H9 (cell line): ENCODE results near the gene AFDN. TPM values are rescaled to one million over a fixed set of nuclear protein-coding genes. Genes with fewer than 3 reads are reported as not detected.
A peak's percentile ranks its signal among the peaks of the same experiment; 100 is the strongest.
"Not testable (repeated sequence)": the region's sequence is repeated elsewhere in the genome, so short reads cannot be mapped to it uniquely, and the experiment has no call there.

Source experiments
- DNase-seq: peaks from one replicate; pipeline ENCODE4 v3.0.0-alpha.2; 2017
- H2AFZ ChIP-seq: one replicate; pipeline ENCODE4 v1.6.1; 2013; ENCODE audit warnings: mild to moderate bottlenecking, low read length, control low read depth, moderate library complexity
- H2AK5ac ChIP-seq: 2 replicates; pipeline ENCODE4 v1.6.1; 2013; ENCODE audit warnings: low read length, control low read depth, mixed read lengths; ENCODE audit not compliant: insufficient read length
- H2BK120ac ChIP-seq: one replicate; pipeline ENCODE4 v1.6.1; 2013; ENCODE audit warnings: low read depth, mild to moderate bottlenecking, low read length, control low read depth, inconsistent platforms; ENCODE audit not compliant: poor library complexity, severe bottlenecking
- H2BK12ac ChIP-seq: 2 replicates; pipeline ENCODE4 v1.6.1; 2013; ENCODE audit warnings: low read length, control low read depth, mixed read lengths, low read depth; ENCODE audit not compliant: insufficient read length
- H2BK15ac ChIP-seq: 2 replicates; pipeline ENCODE4 v1.6.1; 2013; ENCODE audit warnings: low read depth, low read length, control low read depth
- H2BK20ac ChIP-seq: one replicate; pipeline ENCODE4 v1.6.1; 2013; ENCODE audit warnings: low read depth, mild to moderate bottlenecking, low read length, control low read depth, inconsistent platforms; ENCODE audit not compliant: poor library complexity, severe bottlenecking
- H2BK5ac ChIP-seq: 2 replicates; pipeline ENCODE4 v1.6.1; 2013; ENCODE audit warnings: low read length, control low read depth, mixed read lengths; ENCODE audit not compliant: insufficient read length
- H3K14ac ChIP-seq: 2 replicates; pipeline ENCODE4 v1.6.1; 2013; ENCODE audit warnings: low read length, control low read depth; ENCODE audit not compliant: insufficient read depth
- H3K18ac ChIP-seq: 2 replicates; pipeline ENCODE4 v1.6.1; 2013; ENCODE audit warnings: low read depth, mild to moderate bottlenecking, mixed read lengths, low read length, control low read depth; ENCODE audit not compliant: insufficient read length
- H3K23ac ChIP-seq: 2 replicates; pipeline ENCODE4 v1.6.1; 2013; ENCODE audit warnings: low read length, control low read depth, mixed read lengths, low read depth; ENCODE audit not compliant: insufficient read length
- H3K23me2 ChIP-seq: 2 replicates; pipeline ENCODE4 v1.6.1; 2013; ENCODE audit warnings: low read depth, mild to moderate bottlenecking, mixed read lengths, low read length, control low read depth; ENCODE audit not compliant: insufficient read length, poor library complexity, severe bottlenecking
- H3K27ac ChIP-seq: 2 replicates; pipeline ENCODE4 v1.5.1; 2013; ENCODE audit warnings: low read length, control low read depth, mixed read lengths, low read depth; ENCODE audit not compliant: insufficient read length
- H3K27me3 ChIP-seq: 2 replicates; pipeline ENCODE4 v1.6.1; 2013; ENCODE audit warnings: low read length, control low read depth, inconsistent platforms; ENCODE audit not compliant: insufficient read depth
- H3K4ac ChIP-seq: 2 replicates; pipeline ENCODE4 v1.6.1; 2013; ENCODE audit warnings: low read depth, mild to moderate bottlenecking, control low read depth, inconsistent platforms, low read length, moderate library complexity
- H3K4me1 ChIP-seq: 2 replicates; pipeline ENCODE4 v1.6.1; 2013; ENCODE audit warnings: low read length, control low read depth, inconsistent platforms; ENCODE audit not compliant: insufficient read depth
- H3K4me2 ChIP-seq: 2 replicates; pipeline ENCODE4 v1.6.1; 2013; ENCODE audit warnings: low read length, control low read depth, mixed read lengths; ENCODE audit not compliant: insufficient read length, insufficient read depth
- H3K56ac ChIP-seq: 2 replicates; pipeline ENCODE4 v1.6.1; 2013; ENCODE audit warnings: low read depth, mild to moderate bottlenecking, mixed read lengths, low read length, control low read depth; ENCODE audit not compliant: insufficient read length
- H3K79me1 ChIP-seq: 2 replicates; pipeline ENCODE4 v1.6.1; 2013; ENCODE audit warnings: low read depth, mild to moderate bottlenecking, moderate library complexity, low read length, control low read depth, inconsistent platforms; ENCODE audit not compliant: insufficient read depth, poor library complexity, severe bottlenecking
- H3K79me2 ChIP-seq: 2 replicates; pipeline ENCODE4 v1.6.1; 2013; ENCODE audit warnings: low read length, control low read depth, inconsistent platforms; ENCODE audit not compliant: insufficient read depth
- H3K9ac ChIP-seq: 2 replicates; pipeline ENCODE4 v1.6.1; 2013; ENCODE audit warnings: low read length, control low read depth, mixed read lengths; ENCODE audit not compliant: insufficient read length; ENCODE audit errors: extremely low read depth
- H3K9me3 ChIP-seq: one replicate; pipeline ENCODE4 v1.6.1; 2013; ENCODE audit warnings: low read depth, low read length, inconsistent platforms; ENCODE audit not compliant: control insufficient read depth
- H3T11ph ChIP-seq: one replicate; pipeline ENCODE4 v1.6.1; 2013; ENCODE audit warnings: mild to moderate bottlenecking, low read length, control low read depth, inconsistent platforms
- H4K20me1 ChIP-seq: one replicate; pipeline ENCODE4 v1.6.1; 2013; ENCODE audit not compliant: control insufficient read depth, insufficient read length, insufficient read depth
- H4K5ac ChIP-seq: 2 replicates; pipeline ENCODE4 v1.6.1; 2013; ENCODE audit warnings: low read depth, mild to moderate bottlenecking, mixed read lengths, low read length, control low read depth; ENCODE audit not compliant: insufficient read length
- H4K8ac ChIP-seq: replicated peaks from 2 replicates; pipeline ENCODE4 v1.6.1; 2013; ENCODE audit warnings: low read length, control low read depth, mixed read lengths, low read depth; ENCODE audit not compliant: insufficient read length
- H4K91ac ChIP-seq: 2 replicates; pipeline ENCODE4 v1.6.1; 2013; ENCODE audit warnings: low read depth, mild to moderate bottlenecking, moderate library complexity, mixed read lengths, low read length, control low read depth; ENCODE audit not compliant: insufficient read length
- H3K27ac Mint-ChIP-seq, 3 experiments: 2 replicates in 2 of 3; 3 replicates in 1 of 3; pipeline ENCODE4 v1.8.0; 2020 to 2021; ENCODE audit warnings: mixed read lengths in 3 of 3, mild to moderate bottlenecking in 1 of 3, moderate library complexity in 1 of 3
- H3K27me3 Mint-ChIP-seq: 2 replicates; pipeline ENCODE4 v1.8.0; 2021; ENCODE audit warnings: low read depth, mild to moderate bottlenecking, moderate library complexity, mixed read lengths
- H3K36me3 Mint-ChIP-seq, 3 experiments: 2 replicates in 2 of 3; 3 replicates in 1 of 3; pipeline ENCODE4 v1.8.0; 2020 to 2021; ENCODE audit warnings: low read depth in 3 of 3, mixed read lengths in 3 of 3; ENCODE audit not compliant: insufficient read depth in 1 of 3
- H3K4me1 Mint-ChIP-seq, 2 experiments: 2 replicates each; pipeline ENCODE4 v1.8.0; 2020; ENCODE audit warnings: mixed read lengths in 2 of 2
- H3K4me3 Mint-ChIP-seq, 2 experiments: 2 replicates in 1 of 2; 3 replicates in 1 of 2; pipeline ENCODE4 v1.8.0; 2020 to 2021; ENCODE audit warnings: mild to moderate bottlenecking in 2 of 2, mixed read lengths in 2 of 2, moderate library complexity in 1 of 2
- H3K9me3 Mint-ChIP-seq, 2 experiments: 2 replicates in 1 of 2; 3 replicates in 1 of 2; pipeline ENCODE4 v1.8.0; 2020; ENCODE audit warnings: mild to moderate bottlenecking in 2 of 2, mixed read lengths in 2 of 2, moderate library complexity in 1 of 2
- CTCF ChIP-seq: fragments of 200-600 bp; sonication (generic); conservative IDR thresholded peaks from 3 replicates; pipeline ENCODE4 v1.8.0; 2021; ENCODE audit warnings: antibody characterized with exemption, mild to moderate bottlenecking
- WGBS: extraction: QIAGEN DNeasy Blood & Tissue Kit; methylation state at CpG from one replicate; pipeline ENCODE4 v1.1.7; 2013; ENCODE audit warnings: missing lambda C conversion rate, low lambda C conversion rate, mixed read lengths; ENCODE audit not compliant: insufficient read length; ENCODE audit errors: extremely low coverage; 5-methylcytosine and 5-hydroxymethylcytosine counted together
- total RNA-seq: library from RNA; stranded (reverse); gene quantifications from 2 replicates; pipeline ENCODE4 v1.2.1, GENCODE V29; 2021

AFDN gene
- total RNA-seq, 1 experiment from 2014 or later, result 157 TPM

- no peak overlapping the region for H3K27ac ChIP-seq
- H4K5ac ChIP-seq, result no peak overlapping the region
- Mint-ChIP-seq H3K4me3 (no peak overlapping the region), H3K9me3 (peaks cover 9 to 13% of the 10 kb centered on the region in 2 experiments), H3K27me3 (no peaks in the 10 kb centered on the region), H3K4me1 (peaks cover 4 to 18% of the 10 kb centered on the region in 2 experiments; a peak in 3 of 4 replicates), H3K27ac (peak overlapping the region in 1 of 3 experiments; percentile 68; a peak in 1 of 7 replicates), H3K36me3 (peaks cover 1 to 10% (median 7%) of the 10 kb centered on the region in 3 experiments; a peak in 4 of 7 replicates)
- H3K79me1 ChIP-seq, result no peaks in the 10 kb centered on the region
- no peak for TF ChIP-seq CTCF
- H3K23ac ChIP-seq, result no peak overlapping the region
- no peaks in the 10 kb centered on the region; the same call in 1 of the 2 replicates for H3K4me1 ChIP-seq
- H3K79me2 ChIP-seq, result no peaks in the 10 kb centered on the region
- H3K9ac ChIP-seq, result no peak overlapping the region
- no peak overlapping the region for H2BK12ac ChIP-seq
- no peak overlapping the region for H3K4ac ChIP-seq
- H2AFZ ChIP-seq, result no peak overlapping the region
- no peak overlapping the region for H4K8ac ChIP-seq
- H4K91ac ChIP-seq, result no peak overlapping the region
- no peak overlapping the region for H3K4me2 ChIP-seq
- H2BK120ac ChIP-seq, result no peak overlapping the region
- H3K23me2 ChIP-seq, result no peaks in the 10 kb centered on the region
- no peak overlapping the region for H2AK5ac ChIP-seq
- H2BK15ac ChIP-seq, result no peak overlapping the region
- no peak overlapping the region for H3K18ac ChIP-seq
- H2BK5ac ChIP-seq, result no peak overlapping the region
- no CpG with 5 or more reads among the region's 10 CpGs for WGBS
- no peak overlapping the region for H2BK20ac ChIP-seq
- H3T11ph ChIP-seq, result no peak overlapping the region
- no peaks in the 10 kb centered on the region for H3K9me3 ChIP-seq
- no peak for DNase-seq
- no peaks in the 10 kb centered on the region for H4K20me1 ChIP-seq
- H3K14ac ChIP-seq, result no peak overlapping the region
- no peaks in the 10 kb centered on the region for H3K27me3 ChIP-seq
- no peak overlapping the region for H3K56ac ChIP-seq
Measured at GRCh38 chr6:168001029-168001332, 174.3 kb downstream of the AFDN start.

GRCh38 chr6:168001514-168001913, 174.8 kb downstream of the AFDN start:
- Mint-ChIP-seq H3K4me1 (peaks cover 4 to 13% of the 10 kb centered on the region in 2 experiments; a peak in 3 of 4 replicates), H3K9me3 (peaks cover 9 to 13% of the 10 kb centered on the region in 2 experiments), H3K36me3 (peaks cover 1 to 10% (median 7%) of the 10 kb centered on the region in 3 experiments; a peak in 4 of 7 replicates)
- not testable (repeated sequence) for H2AFZ ChIP-seq, H2BK15ac ChIP-seq, H3K79me1 ChIP-seq, H3K9ac ChIP-seq, H3K27ac Mint-ChIP-seq, H3K18ac ChIP-seq, H3K56ac ChIP-seq, H3K27me3 Mint-ChIP-seq, H3T11ph ChIP-seq, H3K23me2 ChIP-seq, H2BK120ac ChIP-seq, H3K14ac ChIP-seq, H3K79me2 ChIP-seq, H2BK5ac ChIP-seq, H4K91ac ChIP-seq, H2AK5ac ChIP-seq, H3K4ac ChIP-seq, DNase-seq, H2BK20ac ChIP-seq, H3K27ac ChIP-seq, H4K5ac ChIP-seq, H4K8ac ChIP-seq, H4K20me1 ChIP-seq, H3K4me3 Mint-ChIP-seq, H3K27me3 ChIP-seq, H3K4me1 ChIP-seq, H3K9me3 ChIP-seq, H3K23ac ChIP-seq, H2BK12ac ChIP-seq, H3K4me2 ChIP-seq
- WGBS, result no CpG with 5 or more reads among the region's 21 CpGs
